Nephron (organoid): ENCODE data around the gene ZNF385D.

ENCODE experiments used
- H3K27ac Mint-ChIP-seq, 3 experiments: 2 replicates each; pipeline ENCODE4 v1.8.0; 2020; ENCODE audit warnings: mixed read lengths in 3 of 3, mild to moderate bottlenecking in 2 of 3, moderate library complexity in 1 of 3
- H3K27me3 Mint-ChIP-seq: 2 replicates; pipeline ENCODE4 v1.8.0; 2021; ENCODE audit warnings: low read depth, mild to moderate bottlenecking, moderate library complexity, mixed read lengths
- H3K36me3 Mint-ChIP-seq: 2 replicates; pipeline ENCODE4 v1.8.0; 2020; ENCODE audit warnings: low read depth, mixed read lengths
- H3K4me1 Mint-ChIP-seq: 2 replicates; pipeline ENCODE4 v1.8.0; 2020; ENCODE audit warnings: mixed read lengths
- H3K4me3 Mint-ChIP-seq, 3 experiments: 2 replicates each; pipeline ENCODE4 v1.8.0; 2020; ENCODE audit warnings: mild to moderate bottlenecking in 3 of 3, mixed read lengths in 3 of 3, moderate library complexity in 2 of 3
- H3K9me3 Mint-ChIP-seq: 2 replicates; pipeline ENCODE4 v1.8.0; 2020; ENCODE audit warnings: mixed read lengths
- CTCF ChIP-seq, 3 experiments: fragments of 200-600 bp; sonication (generic); IDR thresholded peaks; one replicate each; pipeline ENCODE4 v1.5.0; 2021; ENCODE audit warnings: antibody characterized with exemption in 3 of 3; ENCODE audit not compliant: unreplicated experiment in 3 of 3

The ZNF385D gene

GRCh38 chr3:21446027-21446426, 305.0 kb downstream of the ZNF385D start:
- H3K4me3 Mint-ChIP-seq = no peak overlapping the region
- H3K4me1 Mint-ChIP-seq = peaks cover 25% of the 10 kb centered on the region
- H3K9me3 Mint-ChIP-seq = no peaks in the 10 kb centered on the region
- no peak for TF ChIP-seq CTCF (IDR thresholded peaks at IDR 0.05; ENCODE audit: unreplicated experiment in 3 of 3)
- H3K36me3 Mint-ChIP-seq = no peaks in the 10 kb centered on the region
- no peaks in the 10 kb centered on the region for H3K27me3 Mint-ChIP-seq
- H3K27ac Mint-ChIP-seq = no peak overlapping the region

GRCh38 chr3:21441821-21442220, 309.2 kb downstream of the ZNF385D start:
- no peaks in the 10 kb centered on the region for H3K9me3 Mint-ChIP-seq
- no peak overlapping the region for H3K4me3 Mint-ChIP-seq
- H3K27ac Mint-ChIP-seq = peak overlapping the region in 1 of 3 experiments; percentile 15
- no peak for TF ChIP-seq CTCF (IDR thresholded peaks at IDR 0.05; ENCODE audit: unreplicated experiment in 3 of 3)
- no peaks in the 10 kb centered on the region for H3K27me3 Mint-ChIP-seq
- H3K36me3 Mint-ChIP-seq = peaks cover under 1% of the 10 kb centered on the region
- peaks cover 12% of the 10 kb centered on the region for H3K4me1 Mint-ChIP-seq

GRCh38 chr3:21436835-21437234, 314.2 kb downstream of the ZNF385D start:
- Mint-ChIP-seq H3K4me3 (no peak overlapping the region), H3K9me3 (no peaks in the 10 kb centered on the region), H3K27ac (no peak overlapping the region), H3K4me1 (peaks cover 34% of the 10 kb centered on the region), H3K27me3 (no peaks in the 10 kb centered on the region), H3K36me3 (peaks cover 7% of the 10 kb centered on the region)
- TF ChIP-seq CTCF (IDR thresholded peaks at IDR 0.05; ENCODE audit: unreplicated experiment in 3 of 3) = no peak

GRCh38 chr3:21435871-21436270, 315.1 kb downstream of the ZNF385D start:
- H3K27ac Mint-ChIP-seq = peak overlapping the region; percentile 53 to 63 (median 55)
- peaks cover 7% of the 10 kb centered on the region for H3K36me3 Mint-ChIP-seq
- no peak for TF ChIP-seq CTCF (IDR thresholded peaks at IDR 0.05; ENCODE audit: unreplicated experiment in 3 of 3)
- peaks cover 34% of the 10 kb centered on the region for H3K4me1 Mint-ChIP-seq
- no peak overlapping the region for H3K4me3 Mint-ChIP-seq
- H3K27me3 Mint-ChIP-seq = no peaks in the 10 kb centered on the region
- no peaks in the 10 kb centered on the region for H3K9me3 Mint-ChIP-seq

GRCh38 chr3:21434310-21434709, 316.7 kb downstream of the ZNF385D start:
- Mint-ChIP-seq H3K27me3 (no peaks in the 10 kb centered on the region), H3K4me3 (no peak overlapping the region), H3K27ac (peak overlapping the region; percentile 2 to 42 (median 29)), H3K36me3 (peaks cover 7% of the 10 kb centered on the region), H3K9me3 (no peaks in the 10 kb centered on the region), H3K4me1 (peaks cover 34% of the 10 kb centered on the region)
- no peak for TF ChIP-seq CTCF (IDR thresholded peaks at IDR 0.05; ENCODE audit: unreplicated experiment in 3 of 3)

GRCh38 chr3:21433751-21434150, 317.3 kb downstream of the ZNF385D start:
- TF ChIP-seq CTCF (IDR thresholded peaks at IDR 0.05; ENCODE audit: unreplicated experiment in 3 of 3) = no peak
- Mint-ChIP-seq H3K9me3 (no peaks in the 10 kb centered on the region), H3K36me3 (peaks cover 7% of the 10 kb centered on the region), H3K4me3 (no peak overlapping the region), H3K27me3 (no peaks in the 10 kb centered on the region), H3K27ac (peak overlapping the region in 1 of 3 experiments; percentile 78), H3K4me1 (peaks cover 34% of the 10 kb centered on the region)
